Stimulated activated CD4-positive, alpha-beta T cell treated with anti-CD3 and anti-CD28 coated beads, Interleukin-2, amount 100 ng/mL, for 4 hours (primary cell): ENCODE results near the gene IL10RA.

Experiments
- DNase-seq: peaks from one replicate; pipeline ENCODE4 v3.0.0-alpha.2; 2020; ENCODE audit warnings: low read depth

IL10RA gene

GRCh38 chr11:118047749-118048148 is 61.6 kb downstream of the IL10RA start:
- no peak for DNase-seq

GRCh38 chr11:118048472-118049370 is 62.5 kb downstream of the IL10RA start:
- no peak for DNase-seq

- no peak for DNase-seq
Measured at GRCh38 chr11:118049771-118050170, 63.6 kb downstream of the IL10RA start.

- no peak for DNase-seq
Measured at GRCh38 chr11:118050208-118050891, 64.2 kb downstream of the IL10RA start.
